Prostate gland (tissue), 2 donors: ENCODE results near the gene SNRPB2. TPM values are rescaled to one million over a fixed set of nuclear protein-coding genes. Genes with fewer than 3 reads are reported as not detected.

ENCODE experiments used
- DNase-seq: peaks from one replicate; pipeline ENCODE4 v3.0.0-alpha.2; 2019; ENCODE audit warnings: low spot score
- H3K27ac ChIP-seq, 2 donors: fragments of 200-600 bp; sonication (generic); 2 replicates each; pipeline ENCODE4 v1.5.1; 2017 to 2019
- H3K27me3 ChIP-seq: fragments of 200-600 bp; sonication (generic); replicated peaks from 2 replicates; pipeline ENCODE4 v1.5.1; 2019; ENCODE audit not compliant: insufficient read depth
- H3K36me3 ChIP-seq, 2 donors: fragments of 200-600 bp; sonication (generic); 1 replicate in 1 of 2; 2 replicates in 1 of 2; pipeline versions ENCODE4 v1.5.1 to v1.8.1; 2017 to 2019
- H3K4me1 ChIP-seq: fragments of 200-600 bp; sonication (generic); replicated peaks from 2 replicates; pipeline ENCODE4 v1.5.1; 2019
- H3K4me3 ChIP-seq, 2 donors: fragments of 200-600 bp; sonication (generic); 2 replicates each; pipeline ENCODE4 v1.5.1; 2017 to 2019
- H3K9me3 ChIP-seq: fragments of 200-600 bp; sonication (generic); 2 replicates; pipeline ENCODE4 v1.5.1; 2017
- CTCF ChIP-seq, 4 experiments: fragments of 200-600 bp in 2 of 4; fragments of 450-650 bp in 2 of 4; sonication (generic) in 2 of 4; IDR thresholded peaks; 1 replicate in 3 of 4; 2 replicates in 1 of 4; pipeline ENCODE4 v1.5.1; 2016 to 2019; ENCODE audit warnings: antibody characterized with exemption in 4 of 4, mild to moderate bottlenecking in 2 of 4, moderate library complexity in 2 of 4
- POLR2A ChIP-seq: fragments of 450-650 bp; IDR thresholded peaks from one replicate; pipeline ENCODE4 v1.6.1; 2016; ENCODE audit warnings: antibody characterized with exemption, mild to moderate bottlenecking
- POLR2AphosphoS5 ChIP-seq: sonication (generic); formaldehyde crosslinking; IDR thresholded peaks from one replicate; pipeline ENCODE4 v1.6.1; 2017; ENCODE audit warnings: antibody characterized with exemption
- WGBS: methylation state at CpG from one replicate; pipeline ENCODE4 v1.1.5; 2018; 5-methylcytosine and 5-hydroxymethylcytosine counted together
- intact Hi-C: fragments of 100-400 bp; cut with DNase I; formaldehyde crosslinking; loops from one replicate; pipeline ENCODE4 v1.14.2; 2022
- total RNA-seq, 2 donors: library from RNA; depleted of rRNA; stranded (reverse); fragments of >200 nt; gene quantifications; one replicate each; pipeline ENCODE4 v1.1.0, GENCODE V29; 2016

The SNRPB2 gene
- total RNA-seq, 2 donors from 2014 or later, result 21.2 to 22.9 TPM

GRCh38 chr20:16714242-16714641 lies 15.6 kb upstream of the SNRPB2 start:
- Histone ChIP-seq H3K27ac (no peak overlapping the region), H3K4me1 (no peaks in the 10 kb centered on the region), H3K27me3 (no peaks in the 10 kb centered on the region), H3K4me3 (no peak overlapping the region), H3K36me3 (no peaks in the 10 kb centered on the region), H3K9me3 (no peaks in the 10 kb centered on the region)
- TF ChIP-seq CTCF (IDR thresholded peaks at IDR 0.05), result no peak
- TF ChIP-seq POLR2AphosphoS5, result no peak
- no peak for TF ChIP-seq POLR2A
- DNase-seq, result no peak
- intact Hi-C loops, result no loop called here
- 73% methylated on average over 5 of the region's 5 CpGs for WGBS

- no peaks in the 10 kb centered on the region for H3K4me1 ChIP-seq
- no peak overlapping the region for H3K4me3 ChIP-seq
- H3K9me3 ChIP-seq, result no peaks in the 10 kb centered on the region
- H3K27ac ChIP-seq, result no peak overlapping the region
- H3K27me3 ChIP-seq, result no peaks in the 10 kb centered on the region
- WGBS, result 86% methylated on average over 4 of the region's 4 CpGs
- no peaks in the 10 kb centered on the region for H3K36me3 ChIP-seq
- TF ChIP-seq POLR2AphosphoS5, result no peak
- TF ChIP-seq CTCF (IDR thresholded peaks at IDR 0.05), result no peak
- TF ChIP-seq POLR2A, result no peak
- intact Hi-C loops, result no loop called here
- DNase-seq, result no peak
Observed at GRCh38 chr20:16714751-16715150, 15.1 kb upstream of the SNRPB2 start.

GRCh38 chr20:16719421-16719820 lies 10.4 kb upstream of the SNRPB2 start:
- WGBS, result 89% methylated on average over 1 of the region's 1 CpG

GRCh38 chr20:16729080-16729479 lies 746 bp upstream of the SNRPB2 start:
- Histone ChIP-seq H3K27ac (no peak overlapping the region), H3K9me3 (no peaks in the 10 kb centered on the region), H3K36me3 (peaks cover 0 to 3% of the 10 kb centered on the region in 2 donors), H3K4me1 (no peaks in the 10 kb centered on the region), H3K27me3 (no peaks in the 10 kb centered on the region), H3K4me3 (peak overlapping the region in 1 of 2 donors; percentile 82)
- TF ChIP-seq CTCF (IDR thresholded peaks at IDR 0.05) (no peak), POLR2AphosphoS5 (no peak), POLR2A (no peak)
- intact Hi-C loops, result no loop called here
- WGBS, result 94% methylated on average over 1 of the region's 1 CpG
- DNase-seq, result no peak

More at GRCh38 chr20:16719421-16719820, 10.4 kb upstream of the SNRPB2 start:
- Histone ChIP-seq H3K4me1 (no peaks in the 10 kb centered on the region), H3K27ac (no peak overlapping the region), H3K9me3 (no peaks in the 10 kb centered on the region), H3K27me3 (no peaks in the 10 kb centered on the region), H3K4me3 (no peak overlapping the region), H3K36me3 (no peaks in the 10 kb centered on the region)
- TF ChIP-seq POLR2AphosphoS5 (no peak), POLR2A (no peak), CTCF (IDR thresholded peaks at IDR 0.05) (no peak)
- no peak for DNase-seq
- intact Hi-C loops, result no loop called here

GRCh38 chr20:16732506-16733152 lies 2.8 kb downstream of the SNRPB2 start:
- DNase-seq, result no peak
- Histone ChIP-seq H3K27ac (no peak overlapping the region), H3K36me3 (peaks cover 0 to 3% of the 10 kb centered on the region in 2 donors), H3K9me3 (no peaks in the 10 kb centered on the region), H3K27me3 (no peaks in the 10 kb centered on the region), H3K4me1 (no peaks in the 10 kb centered on the region), H3K4me3 (no peak overlapping the region)
- TF ChIP-seq POLR2AphosphoS5 (no peak), POLR2A (no peak), CTCF (IDR thresholded peaks at IDR 0.05) (no peak)
- 84% methylated on average over 4 of the region's 4 CpGs for WGBS
- intact Hi-C loops, result no loop called here
